EL (cell line): ENCODE data around the gene MORN3.
A peak's percentile ranks its signal among the peaks of the same experiment; 100 is the strongest.
"Not testable (repeated sequence)": the region's sequence is repeated elsewhere in the genome, so short reads cannot be mapped to it uniquely, and the experiment has no call there.

Source experiments
- DNase-seq: peaks from one replicate; pipeline ENCODE4 v3.0.0-alpha.2; 2016

The MORN3 gene

DNA sequence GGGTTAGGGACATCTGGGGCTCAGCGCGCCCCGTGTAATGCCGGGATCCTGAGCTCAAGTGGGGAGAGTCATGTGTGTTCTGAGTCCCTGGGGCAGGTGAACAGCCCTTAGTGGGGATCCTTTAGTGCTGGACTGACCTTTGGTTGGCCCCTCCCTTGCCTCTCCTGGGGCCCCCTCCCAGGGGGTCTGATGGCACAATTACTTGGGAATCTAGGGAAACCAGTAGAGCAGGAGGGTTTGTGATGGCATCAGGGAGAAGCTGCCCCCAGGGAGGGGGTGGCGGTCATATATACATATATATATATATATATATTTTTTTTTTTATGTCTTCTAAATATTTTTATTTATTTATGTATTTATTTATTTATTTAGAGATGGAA lies at the start of gene MORN3:
Gene MORN3, minus strand, starts transcription at position 134 of the 380 bp plus-strand sequence. CDS start 171 bp downstream, outside the sequence.
- no peak for DNase-seq

DNA sequence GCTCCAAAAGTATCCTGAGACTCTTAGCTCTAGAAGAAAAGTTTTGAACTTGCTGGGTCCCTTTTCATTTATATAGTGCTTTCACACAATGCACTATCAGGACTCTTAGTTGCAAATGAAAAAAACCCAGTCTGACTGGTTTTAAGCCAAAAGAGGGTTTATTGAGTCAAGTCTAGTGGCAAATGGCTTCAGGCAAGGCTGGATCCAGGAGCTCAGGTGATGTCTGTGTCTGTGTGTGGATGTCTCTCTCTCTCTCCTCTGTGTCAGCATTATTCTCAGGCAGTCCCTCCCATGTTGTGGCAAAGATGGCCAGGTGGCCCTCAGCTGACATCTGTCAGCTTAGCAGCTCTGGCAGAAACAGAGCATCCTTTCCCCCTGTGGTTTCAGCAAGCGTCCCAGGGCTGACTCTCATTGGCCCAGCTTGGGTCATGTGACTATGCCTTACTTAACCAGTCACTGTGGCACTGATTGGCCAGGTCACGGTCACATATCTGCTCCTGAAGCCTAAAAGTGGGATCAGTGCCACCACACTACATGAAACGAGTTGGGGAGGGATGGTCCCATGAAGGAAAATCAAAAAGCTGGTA lies 49.3 kb upstream of the MORN3 start:
- DNase-seq: no peak

GRCh38 chr12:121717041-121717699 lies 47.7 kb upstream of the MORN3 start:
- peak; percentile 96 for DNase-seq

DNA sequence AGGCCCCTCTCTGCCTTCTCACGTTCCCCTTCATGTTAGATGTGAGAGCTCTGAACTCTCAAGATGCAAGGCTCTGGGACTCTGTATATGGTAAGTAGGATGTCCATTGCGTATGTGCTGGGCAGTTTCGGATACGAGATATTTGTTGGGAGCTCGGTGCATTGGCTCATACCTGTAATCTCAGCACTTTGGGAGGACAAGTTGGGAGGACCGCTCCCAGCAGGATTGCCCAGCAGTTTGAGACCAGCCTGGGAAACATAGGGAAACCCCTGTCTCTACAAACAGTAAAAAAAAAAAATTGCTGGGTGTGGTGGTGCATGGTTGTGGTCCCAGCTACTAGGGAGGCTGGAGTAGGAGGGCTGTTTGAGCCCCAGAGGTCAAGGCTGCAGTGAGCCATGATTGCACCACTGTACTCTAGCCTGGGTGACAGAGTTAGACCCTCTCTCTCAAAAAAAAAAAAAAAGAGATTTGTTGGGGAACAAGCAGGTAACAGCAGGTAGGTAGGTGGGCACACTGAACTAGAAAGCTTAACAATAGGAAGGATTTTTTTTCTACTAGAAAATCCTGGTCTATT lies 46.5 kb upstream of the MORN3 start:
- no peak for DNase-seq

DNA sequence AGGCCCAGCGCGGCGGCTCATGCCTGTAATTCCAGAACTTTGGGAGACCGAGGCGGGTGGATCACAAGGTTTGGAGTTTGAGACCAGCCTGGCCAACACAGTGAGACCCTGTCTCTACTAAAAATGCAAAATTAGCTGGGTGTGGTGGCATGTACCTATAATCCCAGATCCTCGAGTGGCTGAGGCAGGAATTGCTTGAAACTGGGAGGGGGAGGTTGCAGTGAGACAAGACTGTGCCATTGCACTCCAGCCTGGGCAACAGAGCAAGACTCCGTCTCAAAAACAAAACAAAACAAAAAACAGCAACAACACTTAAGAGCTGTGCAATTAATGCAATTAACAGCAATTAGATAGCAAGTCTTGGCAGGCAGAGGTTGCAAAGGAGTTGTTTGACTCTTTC lies 45.6 kb upstream of the MORN3 start:
- not testable (repeated sequence) for DNase-seq

DNA sequence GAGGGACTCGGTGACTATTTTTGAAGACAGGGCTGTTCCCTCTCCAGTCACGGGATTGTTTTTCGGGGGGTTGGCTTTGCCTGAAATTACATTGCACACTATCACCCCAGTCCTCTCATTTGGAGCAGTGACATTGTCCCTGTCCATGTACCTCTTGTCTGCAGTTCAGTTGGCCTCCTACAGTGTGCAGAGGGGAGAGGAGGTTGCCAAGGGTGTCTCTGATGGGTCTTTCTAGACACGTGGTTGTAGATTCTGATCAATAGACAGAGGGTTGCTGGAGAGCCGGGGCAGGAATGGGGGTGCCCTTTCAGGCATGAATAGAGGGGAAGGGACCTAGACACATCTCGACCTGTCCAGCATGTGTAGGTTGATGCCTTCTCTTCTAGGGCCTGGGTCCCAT lies 44.3 kb upstream of the MORN3 start:
- DNase-seq: no peak

DNA sequence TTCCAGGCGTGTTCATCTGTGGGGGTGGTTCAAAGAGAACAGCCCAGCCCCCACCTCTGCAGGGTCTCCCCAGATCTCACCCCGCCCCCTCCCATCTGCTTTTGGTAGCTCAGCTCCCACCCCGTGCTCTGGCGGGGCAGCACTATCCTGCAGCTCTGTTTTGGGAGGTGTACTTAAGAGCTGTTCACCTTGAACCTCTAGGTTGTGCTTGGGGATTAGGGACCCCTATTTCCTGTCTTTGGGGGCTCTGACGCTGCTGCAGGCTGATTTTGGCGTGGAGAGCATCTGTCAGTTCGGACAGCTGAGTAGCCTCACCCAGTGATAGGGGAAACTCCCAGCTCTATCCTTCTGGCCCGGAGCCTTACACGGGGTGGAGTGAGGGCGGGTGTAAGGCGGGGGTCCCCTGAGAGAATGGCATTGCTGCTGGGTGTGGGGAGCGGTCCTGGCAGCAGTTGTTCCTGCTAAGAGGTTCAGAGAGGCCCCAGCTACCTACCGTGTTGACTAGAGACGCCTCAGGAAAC lies 43.9 kb upstream of the MORN3 start:
- DNase-seq: no peak

GRCh38 chr12:121712461-121713256 lies 43.2 kb upstream of the MORN3 start, which contains the start of gene TMEM120B:
TMEM120B (plus strand) TSS chr12:121712752; CDS start chr12:121712896, 144 bp downstream.
- peak; percentile 75 for DNase-seq

GRCh38 chr12:121712190-121712460 lies 42.7 kb upstream of the MORN3 start:
- no peak for DNase-seq

DNA sequence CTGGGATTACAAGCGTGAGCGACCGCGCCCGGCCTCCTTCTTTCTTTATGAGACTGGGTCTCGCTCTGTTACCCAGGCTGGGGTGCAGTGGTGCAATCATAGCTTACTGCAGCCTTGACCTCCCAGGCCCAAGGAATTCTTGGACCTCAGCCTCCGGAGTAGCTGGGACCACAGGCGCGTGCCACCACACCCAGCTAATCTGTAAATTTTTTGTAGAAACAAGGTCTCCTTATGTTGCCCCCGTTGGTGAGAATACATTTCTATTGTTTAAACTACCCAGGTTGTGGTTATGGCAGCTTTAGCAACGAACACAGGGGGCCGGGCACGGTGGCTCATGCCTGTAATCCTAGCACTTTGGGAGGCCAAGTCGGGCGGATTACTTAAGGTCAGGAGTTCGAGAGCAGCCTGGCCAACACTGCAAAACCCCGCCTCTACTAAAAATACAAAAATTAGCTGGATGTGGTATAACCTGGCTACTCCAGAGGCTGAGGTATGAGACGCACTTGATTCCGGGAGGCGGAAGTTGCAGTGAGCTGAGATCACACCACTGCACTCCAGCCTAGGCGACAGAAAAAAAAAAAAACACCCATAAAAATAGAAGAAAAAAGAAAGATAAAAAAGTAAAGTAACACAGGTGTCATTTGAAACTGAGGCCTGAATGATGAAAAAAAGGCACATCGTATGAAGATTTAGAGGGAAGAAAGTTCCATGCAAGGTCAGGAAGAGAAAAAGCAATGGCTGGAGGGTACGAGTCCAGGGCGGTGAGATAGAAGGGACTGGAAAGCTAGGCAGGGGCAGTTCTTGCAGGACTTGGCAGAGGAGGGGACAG lies 42.1 kb upstream of the MORN3 start:
- DNase-seq: no peak

DNA sequence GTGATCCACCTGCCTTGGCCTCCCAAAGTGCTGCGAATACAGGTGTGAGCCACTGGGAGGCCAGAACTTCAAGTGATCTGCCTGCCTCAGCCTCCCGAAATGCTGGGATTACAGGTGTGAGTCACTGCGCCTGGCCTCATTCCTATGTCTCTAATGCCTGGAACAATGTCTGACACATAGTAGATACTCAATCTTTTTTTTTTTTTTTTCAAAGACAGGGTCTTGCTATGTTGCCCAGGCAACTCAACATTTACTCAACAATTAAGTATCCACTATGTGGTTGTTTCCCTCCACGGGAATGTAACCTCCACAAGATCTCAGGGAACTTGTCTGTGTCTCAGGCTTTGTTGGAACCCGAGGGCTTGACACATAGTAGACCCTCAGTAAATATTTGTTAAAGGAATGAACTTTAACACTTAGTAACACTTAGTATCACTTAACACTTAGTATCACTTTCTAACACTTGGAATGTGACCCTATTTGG lies 40.1 kb upstream of the MORN3 start:
- DNase-seq: peak; percentile 62

- DNase-seq: not testable (repeated sequence)
These were observed 39.6 kb upstream of the MORN3 start for GRCh38 chr12:121709064-121709424.

- DNase-seq: no peak
These were observed 39.0 kb upstream of the MORN3 start for GRCh38 chr12:121708313-121709063.

GRCh38 chr12:121705514-121705913 lies 36.1 kb upstream of the MORN3 start:
- no peak for DNase-seq

DNA sequence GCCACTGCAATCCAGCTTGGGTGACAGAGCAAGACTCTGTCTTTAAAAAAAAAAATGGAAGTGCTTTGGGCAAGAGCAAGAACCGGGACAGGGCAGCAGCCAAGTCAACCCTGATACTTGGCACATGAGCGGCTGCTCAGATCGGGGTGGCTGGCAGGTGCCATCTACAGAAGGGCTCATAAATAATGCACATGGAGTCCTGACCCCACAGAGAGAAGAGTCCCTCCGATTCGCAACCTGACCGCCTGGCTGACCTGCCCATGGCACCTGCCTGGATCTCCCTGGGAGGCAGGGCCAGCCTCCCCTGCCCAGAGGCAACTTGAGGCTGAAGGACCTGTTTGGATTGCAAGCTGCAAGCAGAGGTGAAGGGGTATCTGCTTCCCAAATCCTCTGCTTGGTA lies 33.5 kb upstream of the MORN3 start:
- no peak for DNase-seq

- DNase-seq: no peak
These were observed 32.3 kb upstream of the MORN3 start for GRCh38 chr12:121701667-121702277.

GRCh38 chr12:121697861-121698260 lies 28.4 kb upstream of the MORN3 start:
- DNase-seq: not testable (repeated sequence)

DNA sequence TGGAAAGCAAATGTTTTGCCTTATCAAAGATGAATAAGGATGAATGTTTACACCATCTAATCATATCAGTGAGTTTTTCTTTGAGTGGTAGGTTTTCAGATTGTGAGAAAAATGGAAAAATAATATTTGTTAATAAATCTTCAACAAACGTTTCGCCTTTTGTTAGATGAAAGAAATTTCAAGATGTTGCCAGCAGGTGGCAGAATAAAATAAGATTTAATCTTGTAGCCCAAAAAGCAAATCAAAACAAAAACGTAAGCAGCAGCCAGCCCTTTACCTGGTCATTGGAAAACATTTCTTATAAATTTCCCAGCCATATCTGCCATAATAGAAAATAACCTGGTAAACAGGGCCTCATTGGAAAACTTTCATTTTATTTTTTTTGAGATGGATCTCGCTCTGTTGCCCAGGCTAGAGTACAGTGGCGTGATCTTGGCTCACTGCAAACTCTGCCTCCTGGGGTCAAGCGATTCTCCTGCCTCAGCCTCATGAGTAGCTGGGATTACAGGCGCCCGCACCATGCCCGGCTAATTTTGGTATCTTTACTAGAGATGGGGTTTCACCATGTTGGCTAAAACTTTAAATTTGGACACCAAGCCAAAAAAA lies 27.7 kb upstream of the MORN3 start:
- DNase-seq: peak; percentile 47

DNA sequence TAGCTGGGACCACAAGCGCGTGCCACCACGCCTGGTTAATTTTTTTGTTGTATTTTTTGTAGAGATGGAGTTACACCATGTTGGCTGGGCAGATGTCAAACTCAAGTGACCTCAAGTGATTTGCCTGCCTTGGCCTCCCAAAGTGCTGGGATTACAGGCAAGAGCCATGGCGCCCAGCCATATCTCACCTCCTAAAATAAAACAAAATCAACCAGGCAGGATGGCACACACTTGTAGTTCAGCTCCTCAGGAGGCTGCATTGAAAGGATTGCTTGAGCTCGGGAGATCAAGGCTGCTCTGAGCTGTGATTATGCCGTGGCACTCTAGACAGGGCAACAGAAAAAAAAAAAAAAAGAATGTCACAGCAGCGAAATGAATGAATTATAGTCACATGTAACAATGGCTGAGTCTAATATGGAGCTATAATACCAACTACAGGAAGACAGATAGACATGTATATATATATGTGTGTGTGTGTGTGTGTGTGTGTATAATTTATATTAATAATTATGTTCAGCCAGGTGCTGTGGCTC lies 23.8 kb upstream of the MORN3 start:
- DNase-seq: no peak

- DNase-seq: not testable (repeated sequence)
These were observed 23.3 kb upstream of the MORN3 start for GRCh38 chr12:121692744-121693143.

GRCh38 chr12:121689430-121689829 lies 20.0 kb upstream of the MORN3 start:
- DNase-seq: no peak
